Stimulated activated CD4-positive, alpha-beta T cell treated with anti-CD3 and anti-CD28 coated beads, Interleukin-12 subunit alpha, Interleukin-12 subunit beta, amount 100 ng/mL, for 24 hours (primary cell): ENCODE measurements around the gene KRT7.
A peak's percentile ranks its signal among the peaks of the same experiment; 100 is the strongest.
"Not testable (repeated sequence)": the region's sequence is repeated elsewhere in the genome, so short reads cannot be mapped to it uniquely, and the experiment has no call there.

Source experiments
- DNase-seq, 2 experiments: peaks; one replicate each; pipeline ENCODE4 v3.0.0-alpha.2; 2020; ENCODE audit warnings: low read depth in 2 of 2

The KRT7 gene

GRCh38 chr12:52278575-52279421, 45.8 kb downstream of the KRT7 start:
- DNase-seq: peak; percentile 53 to 70

- no peak for DNase-seq
Observed at GRCh38 chr12:52279422-52280318, 46.6 kb downstream of the KRT7 start.

- DNase-seq: no peak
Observed at GRCh38 chr12:52280319-52280795, 47.3 kb downstream of the KRT7 start.

- DNase-seq: no peak
Observed at GRCh38 chr12:52280796-52281560, 47.9 kb downstream of the KRT7 start.

- no peak for DNase-seq
Observed at GRCh38 chr12:52284562-52285171, 51.6 kb downstream of the KRT7 start.

- no peak for DNase-seq
Observed at GRCh38 chr12:52285172-52285745, 52.2 kb downstream of the KRT7 start.

GRCh38 chr12:52285851-52286530, 52.9 kb downstream of the KRT7 start:
- DNase-seq: no peak

- DNase-seq: not testable (repeated sequence)
Observed at GRCh38 chr12:52286857-52287785, 54.1 kb downstream of the KRT7 start.

GRCh38 chr12:52287816-52288805, 55.1 kb downstream of the KRT7 start:
- not testable (repeated sequence) for DNase-seq

GRCh38 chr12:52290483-52291134, 57.6 kb downstream of the KRT7 start:
- not testable (repeated sequence) for DNase-seq

GRCh38 chr12:52291267-52291935, 58.4 kb downstream of the KRT7 start, which contains the start of gene KRT81:
TSS of gene KRT81 (minus strand) at chr12:52291534. CDS start at chr12:52291465, 69 bp downstream.
- DNase-seq: no peak

GRCh38 chr12:52293926-52294325, 60.9 kb downstream of the KRT7 start:
- no peak for DNase-seq

GRCh38 chr12:52294803-52295202, 61.8 kb downstream of the KRT7 start:
- DNase-seq: no peak

GRCh38 chr12:52295663-52296062, 62.6 kb downstream of the KRT7 start:
- no peak for DNase-seq

- no peak for DNase-seq
Observed at GRCh38 chr12:52296572-52297215, 63.7 kb downstream of the KRT7 start.
